Coronary artery (tissue), 2 donors: ENCODE data around the gene SPATS2L.

Experiments used
- DNase-seq: peaks from one replicate; pipeline ENCODE4 v3.0.0-alpha.2; 2017; ENCODE audit warnings: low spot score
- H3K27ac ChIP-seq, 2 donors: fragments of 200-600 bp; sonication (generic); one replicate each; pipeline ENCODE4 v1.5.1; 2016 to 2019
- H3K4me3 ChIP-seq: fragments of 200-600 bp; sonication (generic); 2 replicates; pipeline ENCODE4 v1.5.1; 2016; ENCODE audit warnings: mild to moderate bottlenecking, moderate library complexity
- TF ChIP-seq, protein P1 (sequence below): fragments of 200-600 bp; sonication (generic); IDR thresholded peaks from one replicate; pipeline ENCODE4 v1.5.1; 2019; ENCODE audit warnings: antibody characterized with exemption

Gene SPATS2L

DNA sequence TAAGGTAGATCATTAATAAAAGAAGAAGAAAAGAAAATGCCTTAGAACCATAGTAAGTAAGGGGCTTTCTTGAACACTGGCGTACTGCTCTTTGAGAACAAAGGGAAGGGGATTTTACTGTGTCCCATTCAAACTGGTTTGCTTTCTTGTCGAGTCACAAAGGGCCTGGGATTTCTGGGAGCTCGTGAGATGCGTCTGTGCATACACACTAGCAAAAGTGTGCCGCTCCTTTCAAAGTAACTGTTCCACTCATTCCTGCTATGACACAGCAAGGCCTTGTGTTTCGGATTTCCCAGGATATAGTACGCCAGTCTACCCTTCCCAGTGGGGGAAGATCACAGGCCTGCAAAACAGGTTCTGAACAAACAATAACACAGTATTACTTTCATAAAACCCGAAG, 110.4 kb downstream of the SPATS2L start:
- no peak for DNase-seq
- no peak overlapping the region for H3K4me3 ChIP-seq
- TF ChIP-seq, protein P1, sequence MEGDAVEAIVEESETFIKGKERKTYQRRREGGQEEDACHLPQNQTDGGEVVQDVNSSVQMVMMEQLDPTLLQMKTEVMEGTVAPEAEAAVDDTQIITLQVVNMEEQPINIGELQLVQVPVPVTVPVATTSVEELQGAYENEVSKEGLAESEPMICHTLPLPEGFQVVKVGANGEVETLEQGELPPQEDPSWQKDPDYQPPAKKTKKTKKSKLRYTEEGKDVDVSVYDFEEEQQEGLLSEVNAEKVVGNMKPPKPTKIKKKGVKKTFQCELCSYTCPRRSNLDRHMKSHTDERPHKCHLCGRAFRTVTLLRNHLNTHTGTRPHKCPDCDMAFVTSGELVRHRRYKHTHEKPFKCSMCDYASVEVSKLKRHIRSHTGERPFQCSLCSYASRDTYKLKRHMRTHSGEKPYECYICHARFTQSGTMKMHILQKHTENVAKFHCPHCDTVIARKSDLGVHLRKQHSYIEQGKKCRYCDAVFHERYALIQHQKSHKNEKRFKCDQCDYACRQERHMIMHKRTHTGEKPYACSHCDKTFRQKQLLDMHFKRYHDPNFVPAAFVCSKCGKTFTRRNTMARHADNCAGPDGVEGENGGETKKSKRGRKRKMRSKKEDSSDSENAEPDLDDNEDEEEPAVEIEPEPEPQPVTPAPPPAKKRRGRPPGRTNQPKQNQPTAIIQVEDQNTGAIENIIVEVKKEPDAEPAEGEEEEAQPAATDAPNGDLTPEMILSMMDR = no peak
- H3K27ac ChIP-seq = no peak overlapping the region

DNA sequence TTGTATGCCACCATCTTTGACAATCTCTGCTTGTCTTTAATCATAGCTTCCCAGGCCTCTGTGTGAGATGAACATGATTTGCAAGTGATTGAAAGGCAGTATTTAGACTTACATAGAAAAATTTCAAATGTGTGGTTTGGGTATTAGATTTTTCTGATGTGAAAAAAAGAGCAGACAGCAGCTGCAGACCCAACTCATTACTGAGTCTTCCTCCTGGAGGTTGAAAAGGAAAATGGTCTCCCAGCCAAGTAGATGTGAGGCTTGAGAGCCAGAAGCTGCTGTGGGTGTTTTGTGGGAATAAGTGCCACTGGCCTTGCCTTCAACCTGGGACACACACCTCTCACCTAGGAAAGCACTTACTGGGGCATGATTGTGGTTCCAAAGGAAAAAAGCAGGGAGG, 110.9 kb downstream of the SPATS2L start:
- no peak overlapping the region for H3K27ac ChIP-seq
- TF ChIP-seq, protein P1 = no peak
- DNase-seq = no peak
- no peak overlapping the region for H3K4me3 ChIP-seq

- no peak for DNase-seq
- Histone ChIP-seq H3K27ac (no peak overlapping the region), H3K4me3 (no peak overlapping the region)
- TF ChIP-seq, protein P1 = no peak
Observed at GRCh38 chr2:200418399-200418798, 111.9 kb downstream of the SPATS2L start.

DNA sequence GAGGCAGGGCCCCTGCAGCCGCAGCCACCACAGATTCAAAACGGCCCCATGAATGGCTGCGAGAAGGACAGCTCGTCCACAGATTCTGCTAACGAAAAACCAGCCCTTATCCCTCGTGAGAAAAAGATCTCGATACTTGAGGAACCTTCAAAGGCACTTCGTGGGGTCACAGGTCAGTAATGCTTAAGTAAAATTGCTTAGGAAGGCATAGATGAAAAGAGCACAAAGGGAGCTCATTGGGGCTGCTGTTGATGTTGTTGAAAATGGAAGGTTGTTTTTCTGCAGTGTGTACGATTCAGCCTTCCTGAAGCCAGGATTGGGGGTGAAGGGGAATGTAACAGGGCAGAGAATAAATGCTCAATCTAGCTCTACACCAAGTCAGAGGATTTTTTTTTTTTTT, 112.8 kb downstream of the SPATS2L start:
- TF ChIP-seq, protein P1 = no peak
- Histone ChIP-seq H3K4me3 (no peak overlapping the region), H3K27ac (no peak overlapping the region)
- no peak for DNase-seq

DNA sequence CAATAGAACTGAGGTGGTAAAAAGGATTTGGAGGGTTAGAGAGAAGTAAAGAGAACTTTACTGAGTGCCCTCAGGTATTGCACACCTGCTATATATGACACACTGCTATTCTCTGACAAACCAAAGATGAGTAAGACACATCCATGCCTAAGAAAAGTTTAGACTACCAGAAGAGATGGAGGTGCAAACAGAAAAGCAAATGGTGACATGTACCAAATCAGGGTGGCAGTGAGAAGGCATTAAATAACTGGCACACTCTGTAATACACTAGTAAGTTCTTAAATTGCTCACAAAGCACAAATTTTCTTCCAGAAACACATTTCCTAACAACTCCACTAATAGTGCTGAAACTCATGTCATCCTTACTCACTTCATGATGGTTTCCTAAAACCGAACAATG, 114.8 kb downstream of the SPATS2L start:
- Histone ChIP-seq H3K4me3 (no peak overlapping the region), H3K27ac (no peak overlapping the region)
- TF ChIP-seq, protein P1 = no peak
- DNase-seq = no peak

GRCh38 chr2:200422071-200422470, 115.6 kb downstream of the SPATS2L start:
- H3K4me3 ChIP-seq = no peak overlapping the region
- TF ChIP-seq, protein P1 = no peak
- no peak overlapping the region for H3K27ac ChIP-seq
- no peak for DNase-seq

DNA sequence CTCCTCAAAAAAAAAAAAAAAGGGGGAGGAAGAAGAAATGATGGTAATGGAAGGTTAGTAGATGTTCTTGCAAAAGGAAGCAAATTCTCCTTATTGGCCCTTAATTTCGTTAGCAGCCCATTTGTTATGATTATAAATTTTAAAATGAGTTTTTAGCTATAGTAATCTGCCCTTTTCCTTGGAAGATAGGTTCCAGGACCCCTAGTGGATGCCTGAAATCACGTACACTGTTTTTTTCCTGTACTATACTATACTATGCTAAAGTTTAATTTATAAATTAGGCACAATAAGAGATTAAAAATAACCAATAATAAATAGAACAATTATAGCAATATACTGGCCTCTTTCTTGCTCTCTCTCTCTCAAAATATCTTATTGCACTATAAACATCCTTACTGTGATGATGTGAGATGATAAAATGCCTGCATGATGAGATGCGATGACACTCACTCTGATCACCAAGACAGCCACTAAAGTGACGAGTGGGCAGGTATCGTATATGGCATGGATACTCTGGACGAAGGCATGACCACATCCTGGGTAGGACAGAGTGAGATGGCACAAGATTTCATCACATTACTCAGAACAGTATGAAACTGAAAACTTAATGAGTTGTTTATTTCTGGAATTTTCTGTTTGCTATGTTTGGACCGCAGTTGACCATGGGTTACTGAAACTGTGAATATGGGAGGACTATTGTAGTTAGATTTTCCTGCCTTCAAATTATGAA, 116.2 kb downstream of the SPATS2L start:
- H3K4me3 ChIP-seq = no peak overlapping the region
- H3K27ac ChIP-seq = no peak overlapping the region
- TF ChIP-seq, protein P1 = no peak
- no peak for DNase-seq
